Breast epithelium (tissue), 4 donors: Measurements from ENCODE around the gene LMBR1. TPM values are rescaled to one million over a fixed set of nuclear protein-coding genes. Genes with fewer than 3 reads are reported as not detected.

Experiments
- DNase-seq, 2 donors: peaks; one replicate each; pipeline ENCODE4 v3.0.0-alpha.2; 2019; ENCODE audit warnings: low spot score in 2 of 2
- H3K27ac ChIP-seq, 2 donors: fragments of 200-600 bp; sonication (generic) in 1 of 2; one replicate each; pipeline ENCODE4 v1.5.1; 2016 to 2019; ENCODE audit warnings: mild to moderate bottlenecking in 1 of 2
- H3K27me3 ChIP-seq, 2 donors: fragments of 200-600 bp; sonication (generic) in 1 of 2; one replicate each; pipeline versions ENCODE4 v1.5.1 to v1.6.0; 2017 to 2019; ENCODE audit warnings: control low read depth in 1 of 2, mild to moderate bottlenecking in 1 of 2
- H3K36me3 ChIP-seq: fragments of 200-600 bp; one replicate; pipeline ENCODE4 v1.5.1; 2019
- H3K4me1 ChIP-seq, 2 donors: fragments of 200-600 bp; sonication (generic); one replicate each; pipeline ENCODE4 v1.5.1; 2016 to 2019; ENCODE audit warnings: control low read depth in 1 of 2
- H3K4me3 ChIP-seq, 3 donors: fragments of 200-600 bp; sonication (generic); 1 replicate in 2 of 3; 2 replicates in 1 of 3; pipeline ENCODE4 v1.5.1; 2016 to 2019; ENCODE audit warnings: mild to moderate bottlenecking in 3 of 3, moderate library complexity in 2 of 3
- H3K9me3 ChIP-seq, 2 donors: fragments of 200-600 bp; sonication (generic) in 1 of 2; one replicate each; pipeline ENCODE4 v1.5.1; 2016 to 2019; ENCODE audit warnings: control low read depth in 1 of 2
- POLR2A ChIP-seq: fragments of 450-650 bp; IDR thresholded peaks from one replicate; pipeline ENCODE4 v1.6.1; 2016; ENCODE audit warnings: antibody characterized with exemption, mild to moderate bottlenecking, moderate library complexity
- POLR2AphosphoS5 ChIP-seq, 3 donors: sonication (generic); formaldehyde crosslinking; IDR thresholded peaks; one replicate each; pipeline ENCODE4 v1.6.1; 2017; ENCODE audit warnings: antibody characterized with exemption in 3 of 3
- intact Hi-C: fragments of 100-400 bp; cut with DNase I; formaldehyde crosslinking; loops from one replicate; pipeline ENCODE4 v1.15.1; 2023; ENCODE audit warnings: low total_unique reads
- total RNA-seq, 3 donors: library from RNA; depleted of rRNA; stranded (reverse); fragments of >200 nt; gene quantifications; one replicate each; pipeline ENCODE4 v1.1.0, GENCODE V29; 2016
- TF ChIP-seq, protein P1 (sequence below), 3 donors: fragments of 450-650 bp; IDR thresholded peaks; one replicate each; pipeline ENCODE4 v1.5.1; 2016 to 2017; ENCODE audit warnings: antibody characterized with exemption in 3 of 3, mild to moderate bottlenecking in 3 of 3, moderate library complexity in 3 of 3

The LMBR1 gene
- total RNA-seq, 3 donors from 2014 or later: 69.0 to 90.6 (median 88.8) TPM

DNA sequence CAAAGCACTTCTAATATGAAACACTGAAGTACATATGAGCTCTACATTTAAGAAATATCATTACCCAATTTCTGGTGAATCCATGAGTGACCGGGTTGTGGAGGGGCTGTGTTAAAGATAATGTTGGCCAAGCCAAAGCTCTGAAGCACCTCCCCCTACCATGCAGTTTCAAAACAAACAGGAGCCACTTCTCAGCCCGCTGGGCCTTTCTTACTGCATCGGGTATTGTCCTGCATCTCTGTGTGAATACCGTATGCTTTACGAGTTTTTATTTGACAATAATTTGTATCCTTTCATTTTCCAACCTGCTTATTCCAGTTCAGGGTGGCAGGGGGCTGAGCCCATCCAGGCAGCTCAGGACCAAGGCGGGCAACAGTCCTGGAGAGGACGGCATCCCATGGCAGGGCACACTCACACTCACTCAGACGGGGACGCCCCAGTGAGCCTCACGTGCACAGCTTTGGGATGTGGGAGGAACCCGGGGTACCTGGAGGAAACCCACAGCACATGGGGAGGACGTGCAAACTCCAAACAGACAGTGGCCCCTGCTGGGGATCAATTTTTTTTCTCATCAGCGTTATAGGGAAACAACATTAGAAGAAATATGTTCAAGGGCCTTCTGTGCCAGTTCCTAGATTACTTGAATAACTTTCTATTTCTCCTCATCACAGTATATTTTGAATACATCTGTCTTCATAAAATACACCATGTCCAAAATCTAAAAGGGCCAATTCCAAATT, 250.5 kb downstream of the LMBR1 start:
- Histone ChIP-seq H3K27ac (no peak overlapping the region), H3K4me1 (no peaks in the 10 kb centered on the region), H3K27me3 (peaks cover 0 to 4% of the 10 kb centered on the region in 2 donors), H3K9me3 (no peaks in the 10 kb centered on the region), H3K4me3 (no peak overlapping the region), H3K36me3 (no peaks in the 10 kb centered on the region)
- intact Hi-C loops: no loop called here
- DNase-seq: no peak
- TF ChIP-seq, protein P1, sequence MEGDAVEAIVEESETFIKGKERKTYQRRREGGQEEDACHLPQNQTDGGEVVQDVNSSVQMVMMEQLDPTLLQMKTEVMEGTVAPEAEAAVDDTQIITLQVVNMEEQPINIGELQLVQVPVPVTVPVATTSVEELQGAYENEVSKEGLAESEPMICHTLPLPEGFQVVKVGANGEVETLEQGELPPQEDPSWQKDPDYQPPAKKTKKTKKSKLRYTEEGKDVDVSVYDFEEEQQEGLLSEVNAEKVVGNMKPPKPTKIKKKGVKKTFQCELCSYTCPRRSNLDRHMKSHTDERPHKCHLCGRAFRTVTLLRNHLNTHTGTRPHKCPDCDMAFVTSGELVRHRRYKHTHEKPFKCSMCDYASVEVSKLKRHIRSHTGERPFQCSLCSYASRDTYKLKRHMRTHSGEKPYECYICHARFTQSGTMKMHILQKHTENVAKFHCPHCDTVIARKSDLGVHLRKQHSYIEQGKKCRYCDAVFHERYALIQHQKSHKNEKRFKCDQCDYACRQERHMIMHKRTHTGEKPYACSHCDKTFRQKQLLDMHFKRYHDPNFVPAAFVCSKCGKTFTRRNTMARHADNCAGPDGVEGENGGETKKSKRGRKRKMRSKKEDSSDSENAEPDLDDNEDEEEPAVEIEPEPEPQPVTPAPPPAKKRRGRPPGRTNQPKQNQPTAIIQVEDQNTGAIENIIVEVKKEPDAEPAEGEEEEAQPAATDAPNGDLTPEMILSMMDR (IDR thresholded peaks at IDR 0.05): no peak
- TF ChIP-seq POLR2AphosphoS5 (IDR thresholded peaks at IDR 0.05) (no peak), POLR2A (no peak)

DNA sequence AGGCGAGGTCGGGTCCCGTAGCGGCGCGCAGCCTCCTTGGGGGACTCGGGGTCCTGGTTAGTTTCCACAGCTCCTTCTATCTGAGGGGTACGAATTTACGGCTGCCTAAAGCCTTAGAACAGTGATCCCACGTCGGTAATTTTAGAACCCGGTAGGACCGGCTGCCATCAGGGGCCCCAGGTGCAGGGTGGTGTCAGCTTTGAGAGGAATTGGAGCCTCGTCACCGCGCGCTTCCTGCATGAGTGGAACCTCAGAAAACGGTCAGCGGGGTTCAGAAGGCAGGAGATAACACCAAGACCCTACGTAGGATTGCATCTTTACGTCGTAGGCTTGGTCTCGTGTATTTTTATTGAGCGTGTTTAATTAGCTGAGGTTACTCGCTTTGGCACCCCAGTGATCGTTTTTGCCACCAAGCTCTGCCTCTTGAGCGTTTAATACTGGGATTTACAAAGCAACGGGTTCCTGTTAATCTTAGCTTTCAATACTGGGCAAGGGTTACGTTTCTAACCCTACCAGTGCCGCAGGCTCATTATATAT, 252.0 kb downstream of the LMBR1 start:
- no peak for DNase-seq
- Histone ChIP-seq H3K4me1 (no peaks in the 10 kb centered on the region), H3K9me3 (no peaks in the 10 kb centered on the region), H3K27ac (peak overlapping the region; percentile 80 to 89), H3K27me3 (peaks cover 0 to 4% of the 10 kb centered on the region in 2 donors), H3K36me3 (no peaks in the 10 kb centered on the region), H3K4me3 (peak overlapping the region; percentile 62 to 81 (median 77))
- TF ChIP-seq POLR2A (no peak), POLR2AphosphoS5 (IDR thresholded peaks at IDR 0.05) (no peak)
- TF ChIP-seq, protein P1 (IDR thresholded peaks at IDR 0.05): no peak
- intact Hi-C loops: no loop called here

DNA sequence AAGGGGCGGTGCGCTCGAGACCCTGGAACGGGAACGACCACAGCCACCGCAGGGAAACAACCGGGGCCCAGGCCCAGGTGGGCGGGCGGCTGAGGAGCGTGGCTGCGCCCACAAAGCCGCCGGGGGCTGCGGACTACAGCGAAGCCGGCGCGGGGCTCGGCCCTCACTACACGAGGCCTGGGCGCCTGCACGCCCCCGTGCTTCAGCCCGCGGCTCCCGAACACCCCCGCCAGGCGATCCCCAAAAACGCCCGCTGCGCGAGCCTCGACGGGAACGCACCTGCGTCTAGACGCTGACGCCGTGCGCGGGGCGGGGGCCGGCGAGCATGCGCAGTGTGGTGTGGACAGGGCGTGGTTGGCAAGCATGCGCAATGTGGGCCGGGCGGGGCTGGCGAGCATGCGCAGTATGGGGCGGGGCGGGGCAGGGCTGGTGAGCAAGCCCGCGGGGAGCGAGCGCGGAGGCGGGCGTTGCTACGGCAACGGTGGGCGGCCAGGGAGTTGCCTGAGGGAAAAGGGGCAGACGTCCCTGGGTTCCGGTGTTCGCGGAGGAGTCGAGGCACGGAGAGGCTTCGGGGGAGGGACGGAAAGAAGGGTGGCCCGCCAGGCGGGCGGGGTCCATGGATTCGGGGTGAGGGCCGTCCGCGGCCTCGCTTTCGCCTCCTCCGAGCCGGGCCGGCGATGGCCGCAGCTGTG, 252.6 kb downstream of the LMBR1 start, which contains the start of gene RNF32:
Gene RNF32 (plus strand): TSS at position 518 of the 692 bp plus-strand sequence. CDS start 3,104 bp downstream, outside the sequence.
- peak within 1 kb of the TSS; percentile 62 to 81 (median 77) for H3K4me3 ChIP-seq
- no peaks in the 10 kb centered on the region for H3K9me3 ChIP-seq
- TF ChIP-seq, protein P1 (IDR thresholded peaks at IDR 0.05): no peak
- peak; percentile 31 to 78 (median 65) for TF ChIP-seq POLR2AphosphoS5 (IDR thresholded peaks at IDR 0.05)
- peak within 1 kb of the TSS; percentile 80 to 89 for H3K27ac ChIP-seq
- intact Hi-C loops: no loop called here
- peak; percentile 82 to 95 for DNase-seq
- H3K4me1 ChIP-seq: no peaks in the 10 kb centered on the region
- no peaks in the 10 kb centered on the region for H3K36me3 ChIP-seq
- H3K27me3 ChIP-seq: peaks cover 0 to 4% of the 10 kb centered on the region in 2 donors

DNA sequence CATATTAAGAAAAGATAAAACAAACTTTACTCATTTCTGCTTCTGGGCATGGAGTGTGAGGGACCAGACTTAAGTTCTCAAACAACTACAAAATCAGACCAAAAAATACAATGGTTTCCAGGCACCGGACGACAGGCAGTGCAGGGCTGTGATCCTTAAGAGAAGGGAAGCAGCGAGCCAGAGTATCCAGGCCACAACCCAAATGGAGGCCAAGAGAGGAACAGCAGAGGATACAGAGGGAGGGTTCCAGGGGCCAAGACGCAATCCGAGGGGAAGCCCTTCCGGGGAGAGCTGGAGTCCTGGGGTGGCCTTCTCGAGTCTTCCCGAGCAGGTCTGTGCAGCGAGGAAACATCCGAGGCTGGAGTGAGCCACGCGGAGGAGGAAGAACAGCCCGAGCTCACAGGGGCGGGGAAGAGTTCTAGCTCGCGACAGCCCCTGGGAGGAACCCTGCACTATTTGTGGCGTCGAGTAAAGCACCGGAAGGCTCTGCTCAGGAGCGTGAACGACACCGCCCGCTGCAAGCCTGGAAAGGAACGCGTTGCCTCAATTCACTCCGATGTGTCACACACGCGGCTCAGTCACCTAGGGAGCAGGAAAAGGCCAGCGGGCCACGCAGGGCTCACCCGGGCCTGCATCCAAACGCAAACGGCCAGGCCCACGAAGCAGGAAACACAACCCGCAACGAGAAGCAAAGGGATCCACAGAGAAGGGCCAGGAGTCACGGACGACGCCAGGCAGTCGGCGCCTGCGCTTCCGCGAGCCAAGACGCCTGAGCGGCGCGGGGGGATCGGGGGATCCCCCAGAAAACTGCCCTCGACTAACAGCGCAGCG, 253.3 kb downstream of the LMBR1 start:
- TF ChIP-seq POLR2AphosphoS5 (IDR thresholded peaks at IDR 0.05) (no peak), POLR2A (no peak)
- TF ChIP-seq, protein P1 (IDR thresholded peaks at IDR 0.05): no peak
- Histone ChIP-seq H3K9me3 (no peaks in the 10 kb centered on the region), H3K27ac (peak overlapping the region; percentile 80 to 89), H3K27me3 (peaks cover 0 to 4% of the 10 kb centered on the region in 2 donors), H3K36me3 (no peaks in the 10 kb centered on the region), H3K4me3 (peak overlapping the region; percentile 62 to 81 (median 77)), H3K4me1 (no peaks in the 10 kb centered on the region)
- intact Hi-C loops: no loop called here
- DNase-seq: no peak
